Measurements from ENCODE around the gene STK31. TPM values are rescaled to one million over a fixed set of nuclear protein-coding genes. Genes with fewer than 3 reads are reported as not detected.

Gene STK31
- total and polyA plus RNA-seq, 10 of the 15 experiments (the other 5 are each of a cell fraction or from before 2014, with no cell fraction given), result 0.08 to 0.49 (median 0.17) TPM; not detected in 1

DNA sequence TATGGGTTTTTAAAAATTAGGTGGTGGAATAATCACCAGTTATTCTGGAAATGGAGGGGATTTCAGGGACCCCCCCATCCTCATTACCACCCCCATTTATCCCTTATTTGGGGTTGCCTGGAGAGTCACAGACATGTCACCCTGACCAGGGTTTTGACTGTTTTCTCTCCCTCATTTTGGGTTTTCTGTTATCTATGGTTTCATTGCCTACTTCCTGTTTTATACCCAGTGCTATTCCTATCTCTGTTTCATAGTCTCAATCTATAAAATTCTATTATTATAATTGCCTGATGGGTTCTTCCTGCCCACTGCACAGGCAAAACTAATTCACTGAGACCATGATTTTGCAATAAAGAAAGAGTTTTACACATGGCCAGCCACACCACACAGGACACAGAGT is 45.9 kb upstream of the STK31 start (continued):
- no peak for TF ChIP-seq MYC (IDR thresholded peaks at IDR 0.05; ENCODE audit: insufficient read depth, insufficient read length, insufficient replicate concordance, low read length, severe bottlenecking)
- TF ChIP-seq CBFB (IDR thresholded peaks at IDR 0.05; ENCODE audit: low read depth), result no peak
- no peak for TF ChIP-seq SREBF2 (IDR thresholded peaks at IDR 0.05; ENCODE audit: low read length)

- SMC1A ChIA-PET (ENCODE audit: uncharacterized antibody, unreplicated experiment), result interaction anchor here (0.8 to 0.9 kb wide), 2 partner anchors 40 to 46 kb away, joined by 3 read pairs; no protein-coding TSS in a partner anchor
- BruUV-seq (replicated peaks), result no TSS peak
Measured at GRCh38 chr7:23672033-23672432, 38.0 kb upstream of the STK31 start.

More at GRCh38 chr7:23672033-23672432, 38.0 kb upstream of the STK31 start:
- Histone ChIP-seq H3K9me3 (replicated peaks; ENCODE audit: control insufficient read depth, insufficient read depth, low read length) (no peaks in the 10 kb centered on the region), H3K27ac (ENCODE audit: control insufficient read depth, insufficient read depth) (no peak overlapping the region), H3K36me3 (ENCODE audit: control insufficient read depth in 2 of 2, insufficient read depth in 2 of 2, low read length in 1 of 2) (no peaks in the 10 kb centered on the region), H2AFZ (ENCODE audit: control insufficient read depth, low read depth, low read length) (no peak overlapping the region), H3K27me3 (replicated peaks in 1 of 2; ENCODE audit: control insufficient read depth in 2 of 2, insufficient read depth in 2 of 2, low read length in 1 of 2) (no peaks in the 10 kb centered on the region), H3K9ac (ENCODE audit: control insufficient read depth, insufficient read depth, low read length) (no peak overlapping the region), H4K20me1 (ENCODE audit: control insufficient read depth, insufficient read depth) (no peaks in the 10 kb centered on the region), H3K4me2 (ENCODE audit: control insufficient read depth, insufficient read depth) (no peak overlapping the region), H3K4me1 (ENCODE audit: control insufficient read depth, insufficient read depth, low read length) (no peaks in the 10 kb centered on the region), H3K4me3 (no peak overlapping the region), H3K79me2 (ENCODE audit: control insufficient read depth, insufficient read depth, low read length) (no peaks in the 10 kb centered on the region)
- RAD21 ChIA-PET (ENCODE audit: unreplicated experiment), result interaction anchor here (0.5 to 1.1 kb wide), 3 partner anchors 25 to 617 kb away, joined by 3 read pairs; no protein-coding TSS in a partner anchor
- POLR2A ChIA-PET, result no interaction called here
- DNase-seq (ENCODE audit: low read depth, low spot score) (no peak), ATAC-seq (no peak), FAIRE-seq (no peak)
- TF ChIP-seq POLR2AphosphoS2 (IDR thresholded peaks at IDR 0.05; ENCODE audit: low read depth, low read length) (no peak), CBX3 (IDR thresholded peaks at IDR 0.05; ENCODE audit: borderline replicate concordance, low read depth) (no peak), BCLAF1 (IDR thresholded peaks at IDR 0.05) (no peak), CREM (IDR thresholded peaks at IDR 0.05; ENCODE audit: low read depth) (no peak), SREBF1 (IDR thresholded peaks at IDR 0.05; ENCODE audit: low read length) (no peak), CEBPZ (IDR thresholded peaks at IDR 0.05; ENCODE audit: low read depth, low read length) (no peak), CBFB (IDR thresholded peaks at IDR 0.05; ENCODE audit: low read depth) (no peak)
- CTCF ChIA-PET, result interaction anchor here (0.9 to 3.5 kb wide), 3 partner anchors 9 to 25 kb away, joined by 3 to 16 read pairs (median 3); no protein-coding TSS in a partner anchor
- intact Hi-C loops (cut with micrococcal nuclease; ENCODE audit: unreplicated experiment), result no loop called here
- 40% methylated on average over 3 of the region's 3 CpGs for WGBS (ENCODE audit: insufficient coverage, insufficient replicate concordance, low lambda C conversion rate, missing lambda C conversion rate)
- in situ Hi-C loops (cut with MboI), result no loop called here

Data from GM12878 (cell line).